K562 (cell line): ENCODE measurements around the gene COPA. TPM values are rescaled to one million over a fixed set of nuclear protein-coding genes. Genes with fewer than 3 reads are reported as not detected.

Experiments used
- ATAC-seq: fragments of 200-7000 bp; cut with Tn5 transposase; 3 replicates; pipeline ENCODE4 v1.9.1; 2020; ENCODE audit warnings: moderate library complexity
- BruUV-seq: library from RNA; stranded (reverse); fragments of 400-500 nt; replicated peaks from 2 replicates; lab custom pipeline; 2021; lab: Mats Ljungman, UMichigan
- CTCF ChIA-PET: fragments of 300-600 bp; formaldehyde crosslinking; extraction: SDS; loops from one replicate; lab custom pipeline; 2021; ENCODE audit warnings: low intra/inter-chr PET ratio; lab: Yijun Ruan, JAX
- POLR2A ChIA-PET: fragments of 300-600, 350-650 bp; sonication (Branson Sonifier 250); formaldehyde crosslinking; extraction: SDS; loops from one replicate; lab custom pipeline; 2021; ENCODE audit warnings: antibody characterized with exemption, inconsistent platforms; lab: Yijun Ruan, JAX
- DNase-seq, 4 experiments: peaks; one replicate each; pipeline versions ENCODE4 v3.0.0 to v3.0.0-alpha.2; 2011 to 2018; ENCODE audit warnings: low spot score in 3 of 4, mixed read lengths in 3 of 4; ENCODE audit errors: extremely low read depth in 1 of 4
- FAIRE-seq: peaks from 2 replicates; lab custom pipeline; 2011; peaks lifted over from hg19 to GRCh38; lab: Jason Lieb, UNC
- H2AFZ ChIP-seq: 2 replicates; pipeline ENCODE4 v1.6.0; 2011; ENCODE audit warnings: low read depth, low read length, control low read depth, inconsistent platforms
- H3K27ac ChIP-seq: fragments of 200-600 bp; 3 replicates; pipeline ENCODE4 v1.8.0; 2011; ENCODE audit warnings: low read depth, mild to moderate bottlenecking, control low read depth, inconsistent platforms, low read length, moderate library complexity, mixed read lengths; ENCODE audit errors: extremely low read depth
- H3K27me3 ChIP-seq, 2 experiments: fragments of 300-600 bp in 1 of 2; 2 replicates in 1 of 2; 3 replicates in 1 of 2; pipeline versions ENCODE4 v1.6.0 to v1.8.0; 2011; ENCODE audit warnings: inconsistent platforms in 2 of 2, low read length in 2 of 2, mild to moderate bottlenecking in 1 of 2, mixed read lengths in 1 of 2, moderate library complexity in 1 of 2; ENCODE audit not compliant: control insufficient read depth in 2 of 2, insufficient read depth in 2 of 2
- H3K36me3 ChIP-seq: fragments of 300-600 bp; 3 replicates; pipeline ENCODE4 v1.8.0; 2011; ENCODE audit warnings: mild to moderate bottlenecking, low read length, inconsistent platforms; ENCODE audit not compliant: control insufficient read depth, insufficient read depth
- H3K4me1 ChIP-seq, 2 experiments: fragments of 200-600 bp in 1 of 2; replicated peaks in 1 of 2; 2 replicates in 1 of 2; 3 replicates in 1 of 2; pipeline versions ENCODE4 v1.5.1 to v1.8.0; 2011; ENCODE audit warnings: inconsistent platforms in 2 of 2, low read length in 2 of 2, mild to moderate bottlenecking in 1 of 2, mixed read lengths in 1 of 2, moderate library complexity in 1 of 2; ENCODE audit not compliant: control insufficient read depth in 2 of 2, insufficient read depth in 2 of 2
- H3K4me2 ChIP-seq: 2 replicates; pipeline ENCODE4 v1.6.1; 2011; ENCODE audit warnings: low read length, control low read depth, inconsistent platforms, mixed read lengths; ENCODE audit not compliant: insufficient read depth
- H3K4me3 ChIP-seq: fragments of 200-600 bp; sonication (generic), shearing (Covaris generic); 2 replicates; pipeline ENCODE4 v1.5.1; 2016; ENCODE audit warnings: control low read depth, inconsistent platforms
- H3K79me2 ChIP-seq: fragments of 200-600 bp; 3 replicates; pipeline ENCODE4 v1.8.0; 2011; ENCODE audit warnings: low read length, inconsistent platforms; ENCODE audit not compliant: control insufficient read depth, insufficient read depth
- H3K9ac ChIP-seq, 2 experiments: 2 replicates each; pipeline versions ENCODE4 v1.6.0 to v1.6.1; 2011; ENCODE audit warnings: low read depth in 2 of 2, low read length in 2 of 2, control low read depth in 1 of 2, inconsistent platforms in 1 of 2, mild to moderate bottlenecking in 1 of 2, mixed read lengths in 1 of 2; ENCODE audit not compliant: insufficient read depth in 1 of 2
- H3K9me1 ChIP-seq: one replicate; pipeline ENCODE4 v1.6.0; 2011; ENCODE audit warnings: inconsistent platforms, mild to moderate bottlenecking, low read length, moderate library complexity; ENCODE audit not compliant: control insufficient read depth, insufficient read depth
- H3K9me3 ChIP-seq: replicated peaks from 2 replicates; pipeline ENCODE4 v1.5.1; 2011; ENCODE audit warnings: low read depth, low read length, inconsistent platforms; ENCODE audit not compliant: control insufficient read depth, insufficient read depth
- H4K20me1 ChIP-seq: replicated peaks from 2 replicates; pipeline ENCODE4 v1.6.1; 2011; ENCODE audit warnings: low read length, inconsistent platforms, mixed read lengths; ENCODE audit not compliant: control insufficient read depth, insufficient read depth
- ATF3 ChIP-seq, 2 experiments: fragments of 450-650 bp in 1 of 2; sonication (generic) in 1 of 2; formaldehyde crosslinking in 1 of 2; IDR thresholded peaks in 1 of 2; conservative IDR thresholded peaks in 1 of 2; 2 replicates each; pipeline versions ENCODE4 v1.6.1 to v1.8.1; 2016 to 2023; ENCODE audit warnings: mild to moderate bottlenecking in 2 of 2, moderate library complexity in 2 of 2, inconsistent platforms in 1 of 2, missing genetic modification reagents in 1 of 2
- JUND ChIP-seq, 2 experiments: IDR thresholded peaks; 2 replicates in 1 of 2; 3 replicates in 1 of 2; pipeline ENCODE4 v1.6.1; 2011; ENCODE audit warnings: borderline replicate concordance in 2 of 2, low read depth in 2 of 2, low read length in 2 of 2, improper control_type of control experiment in 1 of 2, missing biosample characterization in 1 of 2, missing genetic modification characterization in 1 of 2, missing genetic modification reagents in 1 of 2
- MEF2A ChIP-seq: IDR thresholded peaks from 2 replicates; pipeline ENCODE4 v1.6.1; 2011; ENCODE audit warnings: low read depth, mild to moderate bottlenecking, low read length, moderate library complexity; ENCODE audit not compliant: control insufficient read depth
- MYC ChIP-seq, 2 experiments: fragments of 250-450 bp in 1 of 2; sonication (Bioruptor Pico) in 1 of 2; IDR thresholded peaks; 2 replicates each; pipeline versions ENCODE4 v1.5.1 to v1.6.1; 2012 to 2021; ENCODE audit warnings: low read depth in 2 of 2, borderline replicate concordance in 1 of 2, improper control_type of control experiment in 1 of 2, low read length in 1 of 2, mild to moderate bottlenecking in 1 of 2, moderate library complexity in 1 of 2
- RFX5 ChIP-seq: IDR thresholded peaks from 2 replicates; pipeline ENCODE4 v1.6.1; 2011; ENCODE audit warnings: low read depth, mild to moderate bottlenecking, improper control_type of control experiment, low read length
- SOX6 ChIP-seq: fragments of 450-650 bp; IDR thresholded peaks from 2 replicates; pipeline ENCODE4 v1.6.1; 2014; ENCODE audit warnings: mild to moderate bottlenecking
- TCF3 ChIP-seq: sonication (generic); formaldehyde crosslinking; IDR thresholded peaks from 2 replicates; pipeline ENCODE4 v1.4.0; 2020; ENCODE audit warnings: mild to moderate bottlenecking, missing genetic modification reagents
- THRA ChIP-seq: fragments of 450-650 bp; IDR thresholded peaks from 2 replicates; pipeline ENCODE4 v1.6.1; 2017; ENCODE audit warnings: mild to moderate bottlenecking, moderate library complexity
- ZNF324 ChIP-seq: fragments of 250-450 bp; sonication (Bioruptor Pico); IDR thresholded peaks from 2 replicates; pipeline ENCODE4 v1.4.0; 2020; ENCODE audit warnings: mild to moderate bottlenecking
- WGBS: fragments of 100-300 bp; shearing (Covaris generic); methylation state at CpG from one replicate; pipeline ENCODE4 v1.1.6; 2016; ENCODE audit warnings: low coverage, mixed read lengths; ENCODE audit not compliant: insufficient coverage; ENCODE audit errors: missing lambda C conversion rate; 5-methylcytosine and 5-hydroxymethylcytosine counted together
- in situ Hi-C: fragments of 300-500 bp; cut with MboI; formaldehyde crosslinking; loops from 4 replicates; pipeline ENCODE4 v1.15.0; 2018; ENCODE audit warnings: inconsistent platforms, mixed read lengths
- intact Hi-C: fragments of 100-400 bp; cut with micrococcal nuclease; formaldehyde crosslinking; loops from 2 replicates; pipeline ENCODE4 v1.14.2; 2022
- polyA plus RNA-seq, 8 experiments: library from polyadenylated mRNA; depleted of rRNA in 4 of 8; stranded (reverse) in 5 of 8; unstranded in 3 of 8; fragments of >200 nt; fragmentation: Nextera tagmentation in 2 of 8; fragmentation: Illumina TruSeq in 1 of 8; extraction: Ambion mirVana in 2 of 8; extraction: Trizol in 1 of 8; gene quantifications; 2 replicates each; pipeline versions ENCODE4 v1.2.1 to v1.2.3, GENCODE V29; 2011 to 2014; ENCODE audit warnings: inconsistent platforms in 1 of 8, missing spikeins in 1 of 8
- total RNA-seq, 7 experiments: library from RNA; depleted of rRNA in 6 of 7; stranded (reverse); fragments of >200 nt in 6 of 7; fragmentation: Illumina TruSeq in 2 of 7; extraction: Trizol in 2 of 7; gene quantifications; 2 replicates each; pipeline versions ENCODE4 v1.2.1 to v1.2.3, GENCODE V29; 2011 to 2021; ENCODE audit warnings: low replicate concordance in 1 of 7

The COPA gene
- total and polyA plus RNA-seq, 9 of the 15 experiments (the other 6 are each of a cell fraction or from before 2014, with no cell fraction given): 49.8 to 222 (median 110) TPM

DNA sequence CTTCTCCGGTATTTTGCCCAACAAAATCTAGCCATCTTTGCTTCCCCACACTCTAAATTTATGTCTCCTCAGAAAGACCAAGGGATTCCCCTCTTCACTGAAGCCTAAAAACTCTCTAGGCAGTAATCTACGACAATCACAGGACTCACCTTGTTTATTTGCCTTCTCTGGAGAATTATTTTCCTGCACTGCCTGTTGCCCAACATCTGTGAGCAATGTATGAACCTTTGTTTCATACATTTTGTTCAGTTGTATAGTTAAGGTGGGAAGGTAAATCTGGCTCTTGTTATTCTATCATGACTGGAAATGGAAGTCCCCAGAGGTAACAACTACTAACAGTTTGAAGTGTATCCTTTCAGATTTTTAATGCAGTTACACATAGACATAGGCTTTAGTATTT is 2.2 kb downstream of the COPA start (continued):
- no peak for TF ChIP-seq ZNF324 (CRISPR knock-in tag)
- TF ChIP-seq, all 486 proteins: peak for 0

- DNase-seq: no peak
- Histone ChIP-seq H3K79me2 (peaks cover 70% of the 10 kb centered on the region), H3K36me3 (peaks cover 62% of the 10 kb centered on the region), H3K4me3 (no peak overlapping the region), H3K27ac (no peak overlapping the region), H3K4me1 (peaks cover 0 to 14% of the 10 kb centered on the region in 2 experiments; a peak in 2 of 5 replicates), H3K9ac (no peak overlapping the region), H3K9me3 (no peaks in the 10 kb centered on the region), H3K4me2 (no peak overlapping the region), H4K20me1 (no peaks in the 10 kb centered on the region), H3K27me3 (no peaks in the 10 kb centered on the region), H2AFZ (no peak overlapping the region), H3K9me1 (no peaks in the 10 kb centered on the region)
- WGBS: 31% methylated on average over 3 of the region's 3 CpGs
- FAIRE-seq: no peak
- no peak for TF ChIP-seq RFX5
- peak; percentile 57; the same call in 1 of the 2 replicates for TF ChIP-seq ATF3 (IDR thresholded peaks at IDR 0.05)
- TF ChIP-seq ATF3 (CRISPR knock-in tag; conservative IDR thresholded peaks at IDR 0.05): no peak
- 0 out of 2 replicates have a peak, but pooled peaks have one; percentile 11 for TF ChIP-seq TCF3
- TF ChIP-seq SOX6: no peak
- peak; percentile 14; the same call in 1 of the 2 replicates for TF ChIP-seq JUND (IDR thresholded peaks at IDR 0.05; ENCODE audit: borderline replicate concordance, low read depth, low read length)
- TF ChIP-seq JUND (tag; IDR thresholded peaks at IDR 0.05; ENCODE audit: borderline replicate concordance, low read depth, low read length): no peak
- peak; percentile 79 for TF ChIP-seq MEF2A
- 0 out of 2 replicates have a peak, but pooled peaks have one; percentile 11 for TF ChIP-seq THRA
- no peak for TF ChIP-seq MYC (IDR thresholded peaks at IDR 0.05; ENCODE audit: low read depth, low read length)
- TF ChIP-seq MYC (CRISPR knock-in tag; IDR thresholded peaks at IDR 0.05; ENCODE audit: borderline replicate concordance, low read depth): no peak
- in situ Hi-C loops: no loop called here
- ATAC-seq: no peak
- intact Hi-C loops: no loop called here
- CTCF ChIA-PET: no interaction called here
- BruUV-seq: no TSS peak
- POLR2A ChIA-PET: interaction anchor here (0.7 to 1.1 kb wide), 2 partner anchors 9 to 10 kb away, joined by 3 to 4 read pairs; no protein-coding TSS in a partner anchor
Measured at GRCh38 chr1:160340146-160340545, 2.9 kb downstream of the COPA start.
